ENCODE results near the gene CRTC1. TPM values are rescaled to one million over a fixed set of nuclear protein-coding genes. Genes with fewer than 3 reads are reported as not detected.

CRTC1 gene
- total RNA-seq, 1 experiment from 2014 or later: 2.2 TPM

- no peak for DNase-seq (ENCODE audit: low read depth)
These were observed 97.6 kb downstream of the CRTC1 start for GRCh38 chr19:18781047-18781600.

GRCh38 chr19:18781885-18782527 is 98.5 kb downstream of the CRTC1 start:
- DNase-seq (ENCODE audit: low read depth): no peak

- DNase-seq (ENCODE audit: low read depth): no peak
These were observed 99.2 kb downstream of the CRTC1 start for GRCh38 chr19:18782559-18783225.

GRCh38 chr19:18783958-18784785 is 100.7 kb downstream of the CRTC1 start:
- DNase-seq (ENCODE audit: low read depth): no peak

DNA sequence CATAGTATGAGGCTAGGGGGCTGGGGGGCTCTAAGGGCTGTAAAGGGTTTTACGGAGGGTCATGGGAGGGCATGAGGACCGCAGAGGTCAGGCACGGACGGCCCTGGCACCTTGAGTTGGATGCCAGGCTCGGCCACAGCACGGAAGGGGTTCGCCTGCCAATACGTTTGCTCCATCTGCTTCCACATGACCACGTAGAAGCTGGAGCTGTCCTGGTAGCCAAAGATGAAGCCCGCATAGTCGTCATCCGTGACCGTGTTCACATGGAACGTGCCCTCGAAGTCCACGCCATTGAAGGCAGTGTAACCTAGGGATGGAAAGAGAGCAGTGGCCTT is 101.3 kb downstream of the CRTC1 start:
- no peak for DNase-seq (ENCODE audit: low read depth)

DNA sequence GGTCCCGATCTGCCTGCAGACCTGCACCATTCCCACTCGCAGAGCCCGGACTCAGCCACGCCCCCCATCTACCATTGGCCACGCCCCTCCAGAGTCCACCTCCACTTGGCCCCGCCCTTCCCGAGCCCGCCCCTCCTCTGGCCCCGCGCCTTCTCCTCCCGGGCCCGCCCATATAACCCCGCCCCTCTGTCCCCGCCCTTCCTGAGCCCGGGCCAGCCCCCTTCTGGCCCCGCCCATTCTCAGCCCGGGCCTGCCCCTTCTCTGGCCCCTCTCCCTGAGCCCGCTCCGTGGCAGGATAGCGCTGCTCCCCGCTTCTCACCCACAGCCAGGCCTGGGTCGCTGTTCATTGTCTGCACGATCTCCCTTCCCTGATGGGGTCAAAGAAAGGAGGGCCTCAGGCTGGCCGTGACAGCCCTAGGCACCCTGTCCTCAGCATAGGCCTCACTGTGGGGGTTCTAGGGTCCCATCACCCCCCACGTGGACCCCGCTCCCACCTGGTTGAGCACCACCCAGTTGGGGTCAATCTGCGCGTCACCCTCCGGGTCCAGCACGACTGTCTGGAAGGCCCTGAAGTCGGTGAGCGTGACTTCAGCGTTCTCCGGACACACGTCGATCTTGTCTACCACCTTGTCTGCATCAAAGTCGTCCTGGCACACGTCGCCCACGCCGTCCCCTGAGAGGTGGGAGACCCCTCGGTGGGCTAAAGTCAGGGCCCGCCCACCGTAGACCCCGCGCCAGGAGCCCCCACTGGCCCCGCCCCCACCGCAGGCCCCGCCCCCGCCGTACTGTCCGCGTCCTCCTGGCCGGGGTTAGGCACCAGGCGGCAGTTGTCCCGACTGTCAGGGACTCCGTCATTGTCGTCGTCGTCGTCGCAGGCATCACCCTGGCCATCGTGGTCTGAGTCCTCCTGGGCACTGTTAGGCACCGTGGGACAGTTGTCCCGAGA is 102.0 kb downstream of the CRTC1 start:
- DNase-seq (ENCODE audit: low read depth): peak; percentile 65

- DNase-seq (ENCODE audit: low read depth): no peak
These were observed 105.3 kb downstream of the CRTC1 start for GRCh38 chr19:18788529-18789421.

GRCh38 chr19:18789422-18789869 is 106.0 kb downstream of the CRTC1 start:
- no peak for DNase-seq (ENCODE audit: low read depth)

DNA sequence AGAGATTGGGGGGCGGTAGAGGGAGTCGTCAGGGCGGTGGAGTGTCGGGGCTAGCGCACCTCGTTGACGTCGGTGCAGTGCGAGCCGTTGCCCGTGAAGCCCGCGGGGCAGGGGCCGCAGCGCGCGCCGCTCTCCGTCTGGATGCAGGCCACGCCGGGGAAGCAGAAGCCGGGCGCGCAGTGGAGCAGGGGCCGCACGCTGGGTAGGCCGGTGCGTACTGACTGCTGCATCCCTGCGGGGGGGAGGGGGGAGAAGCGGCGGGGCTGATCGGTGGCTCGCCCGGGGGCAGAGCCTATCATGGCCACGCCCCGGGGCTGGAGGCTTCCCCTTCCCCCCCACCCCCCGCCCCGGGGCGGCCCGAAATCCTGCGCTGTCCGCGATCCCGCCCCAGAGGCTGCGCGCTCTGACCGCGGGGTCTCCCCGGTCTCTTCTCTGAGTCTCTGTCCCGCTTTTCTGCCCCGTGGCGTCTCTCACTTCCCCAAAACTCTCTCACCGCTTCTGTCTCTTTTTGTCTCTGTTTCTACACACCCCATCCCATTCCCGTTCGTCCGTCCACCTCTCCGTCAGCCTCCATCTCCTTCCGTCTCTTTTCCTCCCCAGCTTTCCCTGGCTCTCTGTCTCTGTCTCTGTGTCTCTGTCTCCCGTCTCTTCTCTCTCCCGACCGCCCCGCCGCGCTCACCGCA is 106.5 kb downstream of the CRTC1 start:
- no peak for DNase-seq (ENCODE audit: low read depth)

DNA sequence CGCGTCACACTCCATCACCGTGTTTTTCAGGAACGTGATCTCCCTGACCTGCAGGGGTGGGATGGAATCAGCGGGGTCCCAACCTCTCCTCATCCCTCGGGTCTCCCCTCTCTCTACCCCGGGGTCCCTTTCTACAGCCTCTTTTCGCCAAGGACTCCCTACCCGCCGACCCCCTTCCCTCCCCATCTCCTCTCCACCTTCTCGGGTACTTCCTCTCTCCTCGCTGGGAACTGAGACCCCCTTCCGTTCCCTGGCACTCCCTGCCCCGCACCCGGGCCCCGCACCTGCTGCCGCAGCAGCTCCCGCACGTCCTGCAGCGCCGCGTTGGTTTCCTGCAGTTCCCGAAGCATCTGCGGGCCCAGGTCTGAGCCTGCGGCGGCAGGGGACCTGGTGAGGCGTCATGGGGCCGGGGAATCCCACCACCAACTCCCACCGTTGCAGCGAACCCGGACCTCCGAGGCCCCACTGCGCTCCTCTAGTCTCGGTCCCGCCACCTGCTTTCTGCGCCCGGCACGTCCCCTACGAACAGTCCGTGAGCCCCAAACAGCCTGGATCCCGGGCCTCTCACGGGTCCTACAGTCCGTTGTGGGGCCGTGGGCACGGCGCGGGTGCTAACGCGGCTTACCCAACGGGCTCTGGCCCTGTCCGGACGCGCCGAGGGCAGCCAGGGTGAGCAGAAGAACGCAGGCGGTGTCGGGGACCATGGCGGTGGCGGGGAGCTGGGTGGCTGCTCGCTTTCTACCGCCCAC is 107.3 kb downstream of the CRTC1 start, which contains the start of gene COMP:
TSS of gene COMP (minus strand) at position 740 of the 749 bp plus-strand sequence. CDS start at position 704, 36 bp downstream.
- no peak for DNase-seq (ENCODE audit: low read depth)

DNA sequence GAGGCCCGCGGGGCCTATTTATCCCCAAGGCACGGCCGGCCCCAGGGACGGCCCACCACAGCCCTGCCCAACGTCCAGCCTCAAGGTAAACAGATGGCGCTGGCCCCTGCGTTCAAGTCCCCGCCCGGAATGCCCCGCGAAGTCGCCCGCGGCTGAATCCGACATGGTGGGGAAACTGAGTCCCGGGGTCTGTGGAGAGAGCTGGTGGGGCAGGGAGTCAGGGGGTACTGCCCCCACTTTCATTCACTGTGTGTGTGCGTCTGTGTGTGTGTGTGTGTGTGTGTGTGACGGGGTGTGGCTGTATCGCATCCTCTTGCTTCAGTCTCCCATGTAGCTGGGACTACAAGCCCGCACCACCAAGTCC is 107.8 kb downstream of the CRTC1 start:
- DNase-seq (ENCODE audit: low read depth): no peak

- DNase-seq (ENCODE audit: low read depth): no peak
These were observed 109.2 kb downstream of the CRTC1 start for GRCh38 chr19:18792661-18793060.

DNA sequence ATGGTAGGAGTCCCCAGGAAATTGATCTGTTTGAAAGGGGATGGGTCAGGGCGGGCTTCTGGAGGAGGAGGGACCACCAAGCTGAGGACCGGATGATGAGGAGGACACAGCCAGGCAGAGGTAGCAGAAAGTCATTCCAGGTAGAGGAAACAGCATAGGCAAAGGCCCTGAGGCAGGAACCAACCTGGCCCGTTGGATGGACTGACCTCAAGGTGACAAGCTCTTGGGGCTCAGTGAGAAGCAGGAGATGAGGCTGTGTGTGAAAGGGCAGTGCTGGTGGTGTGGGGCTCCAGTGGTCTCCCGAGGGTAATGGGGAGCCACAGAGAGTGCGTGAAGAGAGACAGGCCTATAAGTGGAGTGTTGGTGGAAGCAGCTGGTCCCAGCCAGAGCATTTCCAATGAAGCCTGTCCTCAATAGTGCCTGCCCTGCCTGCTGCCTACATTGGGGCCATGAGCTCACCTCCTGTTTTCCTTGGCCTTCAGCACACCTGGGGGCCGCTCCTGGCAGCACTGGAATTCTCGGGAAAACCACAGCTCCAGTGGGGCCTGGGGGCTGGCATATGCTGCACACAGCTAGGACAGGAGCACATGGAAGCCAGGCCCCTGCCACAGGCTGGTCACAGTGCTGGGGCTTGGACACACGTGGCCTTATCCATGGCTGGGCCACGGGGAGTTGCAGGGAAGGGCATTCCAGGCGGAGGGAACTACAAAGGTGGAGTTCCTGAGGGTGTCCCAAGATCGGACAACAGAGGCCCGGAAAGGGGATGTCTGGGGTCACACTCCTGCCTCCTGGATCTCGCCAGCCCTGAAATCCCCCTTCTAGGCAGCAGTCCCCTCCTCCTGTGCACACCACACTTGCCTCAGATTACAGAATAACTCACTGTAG is 109.9 kb downstream of the CRTC1 start:
- DNase-seq (ENCODE audit: low read depth): no peak

DNA sequence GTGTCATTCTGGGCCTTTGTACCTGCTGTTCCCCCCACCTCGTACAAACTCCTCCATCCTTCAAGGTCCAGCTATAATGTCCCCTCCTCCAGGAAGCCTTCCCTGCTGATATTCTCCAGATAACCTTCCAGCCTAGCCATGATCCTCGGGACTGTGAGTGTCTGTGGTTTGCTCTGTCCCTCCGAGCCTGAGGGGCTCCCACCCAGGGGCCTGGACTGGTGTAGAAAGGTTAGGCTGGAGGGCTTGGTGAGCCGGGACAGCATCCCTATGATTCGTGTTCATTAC is 110.5 kb downstream of the CRTC1 start:
- DNase-seq (ENCODE audit: low read depth): no peak

- no peak for DNase-seq (ENCODE audit: low read depth)
These were observed 111.2 kb downstream of the CRTC1 start for GRCh38 chr19:18794692-18795091.

DNA sequence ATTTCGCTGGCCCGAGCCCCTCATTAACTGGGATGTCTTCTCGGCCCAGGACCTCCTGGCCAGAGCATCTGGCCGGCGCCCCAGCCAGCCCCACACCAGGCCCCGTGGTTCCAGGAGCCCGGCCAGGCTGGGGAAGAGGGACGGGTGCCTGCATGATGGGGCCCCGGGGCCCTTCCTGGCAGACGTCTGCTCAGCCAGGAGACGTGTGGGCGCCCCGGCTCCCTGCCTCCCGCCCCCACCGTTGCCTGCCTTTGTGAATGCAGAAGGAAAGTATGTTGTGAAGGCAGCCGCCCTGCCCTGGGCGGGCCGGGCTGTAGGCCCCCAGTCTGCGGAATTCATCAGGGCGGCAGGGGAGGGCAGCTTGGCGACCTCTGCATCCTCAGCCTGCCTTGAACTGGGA is 112.1 kb downstream of the CRTC1 start:
- peak; percentile 70 for DNase-seq (ENCODE audit: low read depth)

GRCh38 chr19:18796239-18796638 is 112.8 kb downstream of the CRTC1 start:
- peak; percentile 53 for DNase-seq (ENCODE audit: low read depth)
